ENCODE measurements around the gene DLG1. TPM values are rescaled to one million over a fixed set of nuclear protein-coding genes. Genes with fewer than 3 reads are reported as not detected.

Gene DLG1
- polyA plus RNA-seq, 1 experiment = 58.9 TPM

DNA sequence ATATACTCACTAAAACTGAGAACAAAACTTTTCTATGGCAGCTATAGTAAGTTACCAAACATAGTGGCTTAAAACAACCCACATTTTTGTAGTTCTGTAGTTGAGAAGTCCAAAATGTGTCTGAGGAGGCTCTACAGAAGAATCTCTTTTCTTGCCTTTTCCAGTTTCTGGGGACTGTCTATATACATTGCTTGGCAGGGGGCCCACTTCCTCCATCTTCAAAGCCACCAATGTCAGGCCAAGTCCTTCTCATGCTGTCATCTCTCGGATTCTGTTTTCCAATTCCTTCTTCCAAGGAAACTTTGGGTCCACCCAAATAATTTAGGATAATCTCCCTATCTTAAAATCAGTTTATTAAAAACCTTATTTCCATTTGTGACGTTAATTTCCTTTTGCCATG, 92.7 kb downstream of the DLG1 start:
- Histone ChIP-seq H3K27ac (ENCODE audit: low read depth, low read length) (no peak overlapping the region), H3K27me3 (ENCODE audit: control insufficient read depth, insufficient read depth, low read length) (no peaks in the 10 kb centered on the region), H3K9me3 (ENCODE audit: control insufficient read depth, insufficient read depth, low read length) (no peaks in the 10 kb centered on the region), H3K4me3 (ENCODE audit: low read depth, low read length) (no peak overlapping the region)
- no peak for DNase-seq (ENCODE audit: low read depth, low spot score)
- TF ChIP-seq, protein P1, sequence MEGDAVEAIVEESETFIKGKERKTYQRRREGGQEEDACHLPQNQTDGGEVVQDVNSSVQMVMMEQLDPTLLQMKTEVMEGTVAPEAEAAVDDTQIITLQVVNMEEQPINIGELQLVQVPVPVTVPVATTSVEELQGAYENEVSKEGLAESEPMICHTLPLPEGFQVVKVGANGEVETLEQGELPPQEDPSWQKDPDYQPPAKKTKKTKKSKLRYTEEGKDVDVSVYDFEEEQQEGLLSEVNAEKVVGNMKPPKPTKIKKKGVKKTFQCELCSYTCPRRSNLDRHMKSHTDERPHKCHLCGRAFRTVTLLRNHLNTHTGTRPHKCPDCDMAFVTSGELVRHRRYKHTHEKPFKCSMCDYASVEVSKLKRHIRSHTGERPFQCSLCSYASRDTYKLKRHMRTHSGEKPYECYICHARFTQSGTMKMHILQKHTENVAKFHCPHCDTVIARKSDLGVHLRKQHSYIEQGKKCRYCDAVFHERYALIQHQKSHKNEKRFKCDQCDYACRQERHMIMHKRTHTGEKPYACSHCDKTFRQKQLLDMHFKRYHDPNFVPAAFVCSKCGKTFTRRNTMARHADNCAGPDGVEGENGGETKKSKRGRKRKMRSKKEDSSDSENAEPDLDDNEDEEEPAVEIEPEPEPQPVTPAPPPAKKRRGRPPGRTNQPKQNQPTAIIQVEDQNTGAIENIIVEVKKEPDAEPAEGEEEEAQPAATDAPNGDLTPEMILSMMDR (IDR thresholded peaks at IDR 0.05; ENCODE audit: low read depth, low read length) = no peak
- ChIA-PET CTCF (interaction anchor here (0.8 to 2.6 kb wide), 2 partner anchors 17 to 19 kb away, joined by 4 to 16 read pairs; no protein-coding TSS in a partner anchor), POLR2A (no interaction called here)

DNA sequence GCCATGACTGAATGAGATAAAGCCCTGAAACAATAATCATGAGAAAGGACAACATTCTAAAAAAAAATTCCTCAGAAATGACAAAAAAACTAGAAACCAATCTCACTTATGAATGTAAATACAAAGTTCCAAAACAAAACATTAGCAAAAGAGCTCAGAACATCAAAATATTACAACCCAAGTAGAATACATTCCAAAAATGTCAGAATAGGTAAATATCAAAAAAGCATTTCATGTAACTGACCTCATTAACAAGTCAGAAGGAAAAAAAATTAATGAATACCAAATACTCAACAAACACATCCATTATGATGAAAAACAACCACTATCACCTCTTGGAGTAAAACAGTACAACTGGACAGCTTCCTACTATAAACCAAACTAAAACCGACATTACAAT, 93.1 kb downstream of the DLG1 start:
- TF ChIP-seq, protein P1 (IDR thresholded peaks at IDR 0.05; ENCODE audit: low read depth, low read length) = no peak
- POLR2A ChIA-PET = no interaction called here
- Histone ChIP-seq H3K27me3 (ENCODE audit: control insufficient read depth, insufficient read depth, low read length) (no peaks in the 10 kb centered on the region), H3K9me3 (ENCODE audit: control insufficient read depth, insufficient read depth, low read length) (no peaks in the 10 kb centered on the region), H3K27ac (ENCODE audit: low read depth, low read length) (no peak overlapping the region), H3K4me3 (ENCODE audit: low read depth, low read length) (no peak overlapping the region)
- CTCF ChIA-PET = interaction anchor here (0.8 to 2.6 kb wide), 3 partner anchors 17 to 227 kb away, joined by 3 to 16 read pairs (median 4); no protein-coding TSS in a partner anchor
- no peak for DNase-seq (ENCODE audit: low read depth, low spot score)

DNA sequence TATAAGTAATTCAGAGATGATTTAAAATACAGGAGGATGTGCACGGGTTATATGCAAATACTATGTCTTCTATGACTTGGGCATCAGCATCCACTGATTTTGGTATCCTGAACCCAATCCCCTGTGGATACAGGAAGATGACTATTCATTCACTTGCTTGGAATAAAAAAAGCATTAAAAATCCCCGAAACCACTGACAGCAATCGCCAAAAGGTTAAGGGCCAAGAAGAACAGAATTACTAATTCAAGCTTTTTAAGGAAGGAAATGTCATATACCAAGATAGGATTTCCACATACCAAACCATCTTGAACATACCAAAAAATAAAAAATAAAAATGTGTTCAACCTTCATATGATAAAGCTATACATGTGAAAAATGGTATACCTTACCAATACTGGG, 93.7 kb downstream of the DLG1 start:
- ChIA-PET CTCF (interaction anchor here (0.8 to 2.6 kb wide), 5 partner anchors 16 to 226 kb away, joined by 3 to 16 read pairs (median 4); no protein-coding TSS in a partner anchor), POLR2A (no interaction called here)
- Histone ChIP-seq H3K27me3 (ENCODE audit: control insufficient read depth, insufficient read depth, low read length) (no peaks in the 10 kb centered on the region), H3K9me3 (ENCODE audit: control insufficient read depth, insufficient read depth, low read length) (no peaks in the 10 kb centered on the region), H3K4me3 (ENCODE audit: low read depth, low read length) (no peak overlapping the region), H3K27ac (ENCODE audit: low read depth, low read length) (no peak overlapping the region)
- DNase-seq (ENCODE audit: low read depth, low spot score) = no peak
- TF ChIP-seq, protein P1 (IDR thresholded peaks at IDR 0.05; ENCODE audit: low read depth, low read length) = no peak

DNA sequence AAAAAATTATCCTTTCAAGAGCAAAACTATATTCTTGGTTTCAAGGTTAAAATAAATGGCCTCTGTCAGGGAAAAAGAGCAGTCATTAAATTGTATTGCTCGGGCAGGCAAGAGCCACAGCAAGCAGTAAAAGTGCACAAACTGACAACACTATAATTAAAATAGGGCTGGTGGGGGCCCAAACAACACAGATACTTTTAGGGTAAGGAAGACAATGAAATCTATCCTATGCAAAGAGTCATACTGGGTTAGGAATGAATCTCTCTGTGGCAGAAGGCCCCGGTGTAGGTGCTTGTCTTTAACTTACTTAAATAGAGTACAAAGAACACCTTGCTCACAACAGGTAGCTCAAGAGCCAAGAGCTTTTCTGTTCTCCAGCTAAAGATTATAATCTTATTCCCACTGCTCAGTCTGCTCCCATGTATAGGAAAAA, 94.7 kb downstream of the DLG1 start:
- no peak for DNase-seq (ENCODE audit: low read depth, low spot score)
- TF ChIP-seq, protein P1 (IDR thresholded peaks at IDR 0.05; ENCODE audit: low read depth, low read length) = no peak
- Histone ChIP-seq H3K27ac (ENCODE audit: low read depth, low read length) (no peak overlapping the region), H3K4me3 (ENCODE audit: low read depth, low read length) (no peak overlapping the region), H3K9me3 (ENCODE audit: control insufficient read depth, insufficient read depth, low read length) (no peaks in the 10 kb centered on the region), H3K27me3 (ENCODE audit: control insufficient read depth, insufficient read depth, low read length) (no peaks in the 10 kb centered on the region)
- ChIA-PET CTCF (interaction anchor here (1.0 to 2.6 kb wide), 2 partner anchors 17 to 19 kb away, joined by 3 to 16 read pairs; no protein-coding TSS in a partner anchor), POLR2A (no interaction called here)

DNA sequence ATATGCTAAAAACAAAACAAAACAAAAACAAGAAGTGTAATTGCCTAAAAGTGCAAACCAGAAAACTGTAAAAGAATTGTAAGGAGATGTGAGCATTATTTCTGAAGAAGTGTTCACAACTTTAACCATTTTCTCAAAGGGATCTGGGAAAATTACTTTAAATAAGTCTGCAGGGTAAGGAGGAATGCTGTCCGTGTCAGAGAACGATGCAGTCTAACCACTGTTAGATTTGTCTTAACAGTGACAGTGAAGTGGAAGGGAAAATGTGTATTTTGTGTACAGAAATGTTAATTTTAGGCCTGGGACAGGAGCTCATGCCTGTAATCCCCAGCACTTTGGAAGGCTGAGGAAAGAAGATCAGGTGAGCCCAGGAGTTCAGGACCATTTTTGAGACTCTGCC, 95.7 kb downstream of the DLG1 start:
- Histone ChIP-seq H3K27me3 (ENCODE audit: control insufficient read depth, insufficient read depth, low read length) (no peaks in the 10 kb centered on the region), H3K27ac (ENCODE audit: low read depth, low read length) (no peak overlapping the region), H3K4me3 (ENCODE audit: low read depth, low read length) (no peak overlapping the region), H3K9me3 (ENCODE audit: control insufficient read depth, insufficient read depth, low read length) (no peaks in the 10 kb centered on the region)
- DNase-seq (ENCODE audit: low read depth, low spot score) = no peak
- ChIA-PET POLR2A (no interaction called here), CTCF (interaction anchor here (1.0 kb wide), 2 partner anchors 15 to 173 kb away, joined by 3 read pairs; partner anchors contain the start of gene MELTF)
- TF ChIP-seq, protein P1 (IDR thresholded peaks at IDR 0.05; ENCODE audit: low read depth, low read length) = no peak

All from AG04450 (cell line).